Liver (tissue), 9 donors: ENCODE measurements around the gene CCL27. TPM values are rescaled to one million over a fixed set of nuclear protein-coding genes. Genes with fewer than 3 reads are reported as not detected.

ENCODE experiments used
- DNase-seq: peaks from one replicate; pipeline ENCODE4 v3.0.0-alpha.2; 2017; ENCODE audit warnings: low spot score
- H3K27ac ChIP-seq, 2 donors: one replicate each; pipeline ENCODE4 v1.7.0; 2013; ENCODE audit warnings: inconsistent platforms in 2 of 2, low read length in 2 of 2, control low read depth in 1 of 2, low read depth in 1 of 2, mild to moderate bottlenecking in 1 of 2
- H3K27me3 ChIP-seq, 4 donors: one replicate each; pipeline versions ENCODE4 v1.6.1 to v1.7.0; 2013; ENCODE audit warnings: low read length in 3 of 4, inconsistent platforms in 1 of 4, mild to moderate bottlenecking in 1 of 4, moderate library complexity in 1 of 4; ENCODE audit not compliant: control insufficient read depth in 4 of 4, insufficient read depth in 4 of 4
- H3K36me3 ChIP-seq, 4 donors: one replicate each; pipeline versions ENCODE4 v1.6.1 to v1.7.0; 2013; ENCODE audit warnings: low read length in 3 of 4, mild to moderate bottlenecking in 3 of 4, low read depth in 1 of 4, moderate library complexity in 1 of 4; ENCODE audit not compliant: control insufficient read depth in 4 of 4, insufficient read depth in 3 of 4
- H3K4me1 ChIP-seq, 4 donors: one replicate each; pipeline versions ENCODE4 v1.6.1 to v1.7.0; 2013; ENCODE audit warnings: low read length in 3 of 4, mild to moderate bottlenecking in 3 of 4, moderate library complexity in 1 of 4; ENCODE audit not compliant: control insufficient read depth in 4 of 4, insufficient read depth in 4 of 4
- H3K4me3 ChIP-seq, 3 donors: one replicate each; pipeline versions ENCODE4 v1.6.1 to v1.7.0; 2013; ENCODE audit warnings: low read length in 3 of 3, control low read depth in 1 of 3, low read depth in 1 of 3, mild to moderate bottlenecking in 1 of 3
- H3K9ac ChIP-seq, 2 donors: one replicate each; pipeline ENCODE4 v1.7.0; 2013; ENCODE audit warnings: low read length in 2 of 2, mild to moderate bottlenecking in 2 of 2, moderate library complexity in 2 of 2, control low read depth in 1 of 2, low read depth in 1 of 2
- H3K9me3 ChIP-seq, 4 donors: one replicate each; pipeline versions ENCODE4 v1.6.1 to v1.7.0; 2013; ENCODE audit warnings: low read length in 3 of 4; ENCODE audit not compliant: control insufficient read depth in 4 of 4
- ATF3 ChIP-seq: IDR thresholded peaks from 2 replicates; pipeline ENCODE4 v1.6.1; 2016; ENCODE audit warnings: antibody characterized with exemption
- CTCF ChIP-seq: fragments of 150-350 bp; IDR thresholded peaks from 2 replicates; pipeline ENCODE4 v1.5.1; 2017; ENCODE audit warnings: improper control_type of control experiment, low read depth, low read length; ENCODE audit not compliant: missing input control
- EGR1 ChIP-seq, 2 donors: IDR thresholded peaks; 2 replicates each; pipeline ENCODE4 v1.6.1; 2016 to 2018; ENCODE audit warnings: antibody characterized with exemption in 2 of 2, low read depth in 2 of 2
- FOXA1 ChIP-seq: IDR thresholded peaks from 2 replicates; pipeline ENCODE4 v1.6.1; 2016; ENCODE audit warnings: antibody characterized with exemption
- FOXA2 ChIP-seq: IDR thresholded peaks from 2 replicates; pipeline ENCODE4 v1.6.1; 2016; ENCODE audit warnings: antibody characterized with exemption
- GABPA ChIP-seq, 2 donors: IDR thresholded peaks in 1 of 2; conservative IDR thresholded peaks in 1 of 2; 2 replicates each; pipeline ENCODE4 v1.6.1; 2016; ENCODE audit warnings: antibody characterized with exemption in 2 of 2, mild to moderate bottlenecking in 1 of 2, moderate library complexity in 1 of 2
- HNF4A ChIP-seq, 2 donors: conservative IDR thresholded peaks; 2 replicates each; pipeline ENCODE4 v1.6.1; 2016; ENCODE audit warnings: antibody characterized with exemption in 2 of 2, mild to moderate bottlenecking in 2 of 2
- HNF4G ChIP-seq: IDR thresholded peaks from 2 replicates; pipeline ENCODE4 v1.6.1; 2016; ENCODE audit warnings: antibody characterized with exemption
- JUND ChIP-seq, 2 donors: IDR thresholded peaks; 2 replicates each; pipeline ENCODE4 v1.6.1; 2016; ENCODE audit warnings: antibody characterized with exemption in 2 of 2
- MAX ChIP-seq: IDR thresholded peaks from 2 replicates; pipeline ENCODE4 v1.6.1; 2016; ENCODE audit warnings: antibody characterized with exemption
- NR2F2 ChIP-seq: IDR thresholded peaks from 2 replicates; pipeline ENCODE4 v1.6.1; 2016; ENCODE audit warnings: antibody characterized with exemption
- RAD21 ChIP-seq, 2 donors: IDR thresholded peaks; 2 replicates each; pipeline ENCODE4 v1.6.1; 2016; ENCODE audit warnings: antibody characterized with exemption in 2 of 2, mild to moderate bottlenecking in 2 of 2
- REST ChIP-seq: IDR thresholded peaks from 2 replicates; pipeline ENCODE4 v1.6.1; 2016; ENCODE audit warnings: antibody characterized with exemption, mild to moderate bottlenecking
- RXRA ChIP-seq, 2 donors: IDR thresholded peaks; 2 replicates each; pipeline ENCODE4 v1.6.1; 2017 to 2018; ENCODE audit warnings: antibody characterized with exemption in 2 of 2, mild to moderate bottlenecking in 1 of 2
- SP1 ChIP-seq: IDR thresholded peaks from 2 replicates; pipeline ENCODE4 v1.6.1; 2018; ENCODE audit warnings: antibody characterized with exemption, mild to moderate bottlenecking
- TAF1 ChIP-seq: conservative IDR thresholded peaks from 2 replicates; pipeline ENCODE4 v1.6.1; 2016; ENCODE audit warnings: antibody characterized with exemption, mild to moderate bottlenecking
- YY1 ChIP-seq: IDR thresholded peaks from 2 replicates; pipeline ENCODE4 v1.6.1; 2016; ENCODE audit warnings: antibody characterized with exemption, mild to moderate bottlenecking
- ZBTB33 ChIP-seq: IDR thresholded peaks from 2 replicates; pipeline ENCODE4 v1.6.1; 2016; ENCODE audit warnings: antibody characterized with exemption
- WGBS: extraction: QIAGEN DNeasy Blood & Tissue Kit; methylation state at CpG from one replicate; pipeline ENCODE4 v1.1.7; 2013; 5-methylcytosine and 5-hydroxymethylcytosine counted together
- polyA plus RNA-seq, 2 donors: library from polyadenylated mRNA; stranded (reverse) in 1 of 2; unstranded in 1 of 2; fragments of 200-250 nt in 1 of 2; fragments of >200 nt in 1 of 2; fragmentation: Nextera tagmentation in 1 of 2; extraction: Ambion mirVana in 1 of 2; gene quantifications; one replicate each; pipeline versions ENCODE4 v1.2.1 to v1.2.3, GENCODE V29; 2013 to 2015
- total RNA-seq, 2 donors: library from RNA; depleted of rRNA; stranded (reverse); fragments of >200 nt; gene quantifications; one replicate each; pipeline ENCODE4 v1.2.3, GENCODE V29; 2014
- donor health status: healthy.
- donor health status: healthy.
- donor health status: healthy.
- donor health status: healthy.
- donor health status: healthy.

CCL27 gene
- total and polyA plus RNA-seq, 4 donors: not detected

GRCh38 chr9:34646211-34647083, 16.0 kb downstream of the CCL27 start, which contains the start of gene GALT:
Gene GALT, plus strand, starts transcription at chr9:34646675. Its CDS starts 30 bp downstream, at chr9:34646705.
- Histone ChIP-seq H3K27me3 (no peaks in the 10 kb centered on the region), H3K4me3 (peak within 1 kb of the TSS; percentile 61 to 88 (median 78)), H3K9me3 (no peaks in the 10 kb centered on the region), H3K27ac (peak within 1 kb of the TSS; percentile 86 to 94), H3K9ac (peak within 1 kb of the TSS; percentile 82 to 93), H3K4me1 (peaks cover 15 to 78% (median 70%) of the 10 kb centered on the region in 4 donors), H3K36me3 (peaks cover 0 to 15% (median 10%) of the 10 kb centered on the region in 4 donors)
- DNase-seq: peak; percentile 100
- TF ChIP-seq JUND (IDR thresholded peaks at IDR 0.05) (peak in 1 of 2 donors; percentile 77), RAD21 (IDR thresholded peaks at IDR 0.05) (peak; percentile 3 to 43), ATF3 (no peak), MAX (peak; percentile 93), HNF4G (no peak), HNF4A (conservative IDR thresholded peaks at IDR 0.05) (peak; percentile 67 to 90), EGR1 (IDR thresholded peaks at IDR 0.05; ENCODE audit: low read depth in 2 of 2) (peak; percentile 56 to 64), GABPA (IDR thresholded peaks at IDR 0.05 in 1 of 2, conservative IDR thresholded peaks at IDR 0.05 in 1 of 2) (peak in 1 of 2 donors; percentile 57), FOXA2 (peak; percentile 87), TAF1 (peak; percentile 63), RXRA (IDR thresholded peaks at IDR 0.05) (peak; percentile 91 to 95), CTCF (no peak), ZBTB33 (no peak), NR2F2 (peak; percentile 52), YY1 (peak; percentile 68), FOXA1 (peak; percentile 79), REST (peak; percentile 64), SP1 (peak; percentile 78)
- 2% methylated on average over 43 of the region's 43 CpGs for WGBS
